Vagina (tissue), 2 donors: ENCODE data around the gene PODXL2.

Source experiments
- POLR2A ChIP-seq, 2 donors: fragments of 450-650 bp; IDR thresholded peaks; one replicate each; pipeline ENCODE4 v1.6.1; 2017; ENCODE audit warnings: antibody characterized with exemption in 2 of 2, mild to moderate bottlenecking in 2 of 2, moderate library complexity in 2 of 2
- TF ChIP-seq, protein P1 (sequence below), 3 experiments: fragments of 450-650 bp in 2 of 3; fragments of 200-600 bp in 1 of 3; sonication (generic) in 1 of 3; IDR thresholded peaks; one replicate each; pipeline ENCODE4 v1.5.1; 2017 to 2019; ENCODE audit warnings: antibody characterized with exemption in 3 of 3, mild to moderate bottlenecking in 2 of 3, moderate library complexity in 2 of 3

DNA sequence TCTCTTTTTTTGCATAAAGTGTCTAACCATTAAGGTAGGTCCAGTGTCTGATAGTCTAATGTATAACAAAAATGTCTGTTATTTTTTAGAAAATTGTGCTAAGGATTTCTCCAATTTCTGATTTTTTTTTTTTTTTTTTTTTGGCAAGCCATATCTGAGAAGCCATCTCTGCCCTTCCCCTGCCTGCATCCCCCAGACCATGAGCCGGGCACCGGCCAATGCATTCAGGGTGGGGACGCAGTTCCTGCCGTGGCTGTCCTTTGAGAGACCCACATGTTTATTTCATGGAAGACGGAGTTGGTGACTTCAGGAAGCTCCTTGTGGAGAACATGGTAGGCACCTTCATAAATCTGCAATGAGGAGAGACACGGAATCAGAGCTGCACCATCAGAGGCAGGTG is 63.0 kb downstream of the PODXL2 start:
- TF ChIP-seq, protein P1, sequence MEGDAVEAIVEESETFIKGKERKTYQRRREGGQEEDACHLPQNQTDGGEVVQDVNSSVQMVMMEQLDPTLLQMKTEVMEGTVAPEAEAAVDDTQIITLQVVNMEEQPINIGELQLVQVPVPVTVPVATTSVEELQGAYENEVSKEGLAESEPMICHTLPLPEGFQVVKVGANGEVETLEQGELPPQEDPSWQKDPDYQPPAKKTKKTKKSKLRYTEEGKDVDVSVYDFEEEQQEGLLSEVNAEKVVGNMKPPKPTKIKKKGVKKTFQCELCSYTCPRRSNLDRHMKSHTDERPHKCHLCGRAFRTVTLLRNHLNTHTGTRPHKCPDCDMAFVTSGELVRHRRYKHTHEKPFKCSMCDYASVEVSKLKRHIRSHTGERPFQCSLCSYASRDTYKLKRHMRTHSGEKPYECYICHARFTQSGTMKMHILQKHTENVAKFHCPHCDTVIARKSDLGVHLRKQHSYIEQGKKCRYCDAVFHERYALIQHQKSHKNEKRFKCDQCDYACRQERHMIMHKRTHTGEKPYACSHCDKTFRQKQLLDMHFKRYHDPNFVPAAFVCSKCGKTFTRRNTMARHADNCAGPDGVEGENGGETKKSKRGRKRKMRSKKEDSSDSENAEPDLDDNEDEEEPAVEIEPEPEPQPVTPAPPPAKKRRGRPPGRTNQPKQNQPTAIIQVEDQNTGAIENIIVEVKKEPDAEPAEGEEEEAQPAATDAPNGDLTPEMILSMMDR (IDR thresholded peaks at IDR 0.05), result no peak
- TF ChIP-seq POLR2A (IDR thresholded peaks at IDR 0.05), result no peak
